Esophagus squamous epithelium (tissue), 4 donors: ENCODE measurements around the gene NRG3.

Experiments used
- POLR2A ChIP-seq, 4 donors: fragments of 450-650 bp; IDR thresholded peaks; one replicate each; pipeline ENCODE4 v1.6.1; 2017; ENCODE audit warnings: antibody characterized with exemption in 4 of 4, mild to moderate bottlenecking in 4 of 4, moderate library complexity in 3 of 4
- TF ChIP-seq, protein P1 (sequence below), 6 experiments: fragments of 450-650 bp in 4 of 6; fragments of 200-600 bp in 2 of 6; sonication (generic) in 2 of 6; IDR thresholded peaks; one replicate each; pipeline ENCODE4 v1.5.1; 2016 to 2019; ENCODE audit warnings: antibody characterized with exemption in 6 of 6, mild to moderate bottlenecking in 4 of 6, moderate library complexity in 4 of 6

GRCh38 chr10:82056391-82056790, 181.4 kb downstream of the NRG3 start:
- TF ChIP-seq, protein P1, sequence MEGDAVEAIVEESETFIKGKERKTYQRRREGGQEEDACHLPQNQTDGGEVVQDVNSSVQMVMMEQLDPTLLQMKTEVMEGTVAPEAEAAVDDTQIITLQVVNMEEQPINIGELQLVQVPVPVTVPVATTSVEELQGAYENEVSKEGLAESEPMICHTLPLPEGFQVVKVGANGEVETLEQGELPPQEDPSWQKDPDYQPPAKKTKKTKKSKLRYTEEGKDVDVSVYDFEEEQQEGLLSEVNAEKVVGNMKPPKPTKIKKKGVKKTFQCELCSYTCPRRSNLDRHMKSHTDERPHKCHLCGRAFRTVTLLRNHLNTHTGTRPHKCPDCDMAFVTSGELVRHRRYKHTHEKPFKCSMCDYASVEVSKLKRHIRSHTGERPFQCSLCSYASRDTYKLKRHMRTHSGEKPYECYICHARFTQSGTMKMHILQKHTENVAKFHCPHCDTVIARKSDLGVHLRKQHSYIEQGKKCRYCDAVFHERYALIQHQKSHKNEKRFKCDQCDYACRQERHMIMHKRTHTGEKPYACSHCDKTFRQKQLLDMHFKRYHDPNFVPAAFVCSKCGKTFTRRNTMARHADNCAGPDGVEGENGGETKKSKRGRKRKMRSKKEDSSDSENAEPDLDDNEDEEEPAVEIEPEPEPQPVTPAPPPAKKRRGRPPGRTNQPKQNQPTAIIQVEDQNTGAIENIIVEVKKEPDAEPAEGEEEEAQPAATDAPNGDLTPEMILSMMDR (IDR thresholded peaks at IDR 0.05): no peak
- TF ChIP-seq POLR2A (IDR thresholded peaks at IDR 0.05): no peak
